Thymus (tissue), 11 donors: Measurements from ENCODE around the gene AMDHD1. TPM values are rescaled to one million over a fixed set of nuclear protein-coding genes. Genes with fewer than 3 reads are reported as not detected.

ENCODE experiments used
- DNase-seq, 9 donors: peaks; one replicate each; pipeline ENCODE4 v3.0.0-alpha.2; 2013; ENCODE audit warnings: low spot score in 9 of 9, low read depth in 6 of 9, missing footprints in 1 of 9
- H3K27ac ChIP-seq, 2 donors: one replicate each; pipeline ENCODE4 v1.5.1; 2013; ENCODE audit warnings: control low read depth in 1 of 2, low read depth in 1 of 2, low read length in 1 of 2, mild to moderate bottlenecking in 1 of 2, moderate library complexity in 1 of 2
- H3K27me3 ChIP-seq, 2 donors: one replicate each; pipeline ENCODE4 v1.5.1; 2013; ENCODE audit warnings: low read length in 1 of 2; ENCODE audit not compliant: control insufficient read depth in 2 of 2, insufficient read depth in 1 of 2
- H3K36me3 ChIP-seq, 2 donors: one replicate each; pipeline ENCODE4 v1.5.1; 2013; ENCODE audit warnings: low read length in 1 of 2, mild to moderate bottlenecking in 1 of 2, moderate library complexity in 1 of 2; ENCODE audit not compliant: control insufficient read depth in 2 of 2, insufficient read depth in 2 of 2
- H3K4me1 ChIP-seq, 2 donors: one replicate each; pipeline ENCODE4 v1.5.1; 2013; ENCODE audit warnings: low read length in 2 of 2; ENCODE audit not compliant: control insufficient read depth in 2 of 2, insufficient read depth in 2 of 2
- H3K4me3 ChIP-seq, 2 donors: one replicate each; pipeline ENCODE4 v1.5.1; 2013; ENCODE audit warnings: low read length in 2 of 2, control low read depth in 1 of 2, mild to moderate bottlenecking in 1 of 2
- H3K9me3 ChIP-seq, 2 donors: one replicate each; pipeline ENCODE4 v1.5.1; 2013; ENCODE audit warnings: low read length in 1 of 2, mild to moderate bottlenecking in 1 of 2; ENCODE audit not compliant: control insufficient read depth in 2 of 2, insufficient read depth in 1 of 2
- WGBS: extraction: QIAGEN DNeasy Blood & Tissue Kit; methylation state at CpG from one replicate; pipeline ENCODE4 v1.1.7; 2013; 5-methylcytosine and 5-hydroxymethylcytosine counted together
- polyA plus RNA-seq: library from polyadenylated mRNA; stranded (reverse); fragments of 200-250 nt; gene quantifications from one replicate; pipeline ENCODE4 v1.2.3, GENCODE V29; 2013
- total RNA-seq: library from RNA; stranded (reverse); fragments of 120-200 nt; gene quantifications from one replicate; pipeline ENCODE4 v1.2.4, GENCODE V29; 2013
- donor health status: healthy.

Gene AMDHD1
- total and polyA plus RNA-seq, 2 donors, result 0.52 to 2.2 TPM

DNA sequence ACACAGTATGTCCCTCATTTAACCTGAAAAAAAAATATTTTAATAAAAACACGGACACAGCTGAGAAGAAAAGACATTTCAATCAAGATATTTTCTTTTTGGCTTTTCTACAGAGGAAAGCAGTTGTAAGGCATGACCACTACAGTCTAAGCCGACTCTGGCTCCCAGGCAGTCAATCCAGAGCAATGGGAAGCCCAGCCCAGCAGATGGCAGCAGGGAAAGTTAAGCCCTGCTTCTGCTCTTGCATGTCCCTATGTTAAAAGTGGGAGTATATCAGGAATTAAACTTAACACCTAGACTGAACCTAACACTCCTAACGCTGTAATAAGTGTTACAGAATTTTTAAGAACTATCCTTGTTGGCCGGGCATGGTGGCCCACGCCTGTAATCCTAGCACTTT lies 72.5 kb downstream of the AMDHD1 start:
- Histone ChIP-seq H3K27ac (no peak overlapping the region), H3K4me1 (no peaks in the 10 kb centered on the region), H3K9me3 (no peaks in the 10 kb centered on the region), H3K4me3 (no peak overlapping the region), H3K27me3 (no peaks in the 10 kb centered on the region), H3K36me3 (peaks cover 10 to 32% of the 10 kb centered on the region in 2 donors)
- WGBS, result 93% methylated on average over 5 of the region's 5 CpGs
- DNase-seq, result no peak

Other genes starting within 250 kb of the AMDHD1 start
- 2.4 TPM for gene NTN4, start 152.6 kb upstream of the AMDHD1 start, total RNA-seq
- 21.9 TPM for gene NTN4, start 152.6 kb upstream of the AMDHD1 start, polyA plus RNA-seq
- gene SNRPF, start 84.4 kb upstream of the AMDHD1 start, total RNA-seq, result 45.1 TPM
- gene SNRPF, start 84.4 kb upstream of the AMDHD1 start, polyA plus RNA-seq, result 41.9 TPM
- gene CCDC38, start 717 bp upstream of the AMDHD1 start, total RNA-seq, result 0.05 TPM
- gene CCDC38, start 717 bp upstream of the AMDHD1 start, polyA plus RNA-seq, result 0.07 TPM
- gene HAL, start 53.0 kb downstream of the AMDHD1 start, total RNA-seq, result 0.38 TPM
- gene HAL, start 53.0 kb downstream of the AMDHD1 start, polyA plus RNA-seq, result 1.7 TPM
- gene LTA4H, start 92.3 kb downstream of the AMDHD1 start, total RNA-seq, result 72.1 TPM
- gene LTA4H, start 92.3 kb downstream of the AMDHD1 start, polyA plus RNA-seq, result 61.5 TPM